ENCODE data around the gene PLEKHO2.
"Not testable (repeated sequence)": the region's sequence is repeated elsewhere in the genome, so short reads cannot be mapped to it uniquely, and the experiment has no call there.

The PLEKHO2 gene

DNA sequence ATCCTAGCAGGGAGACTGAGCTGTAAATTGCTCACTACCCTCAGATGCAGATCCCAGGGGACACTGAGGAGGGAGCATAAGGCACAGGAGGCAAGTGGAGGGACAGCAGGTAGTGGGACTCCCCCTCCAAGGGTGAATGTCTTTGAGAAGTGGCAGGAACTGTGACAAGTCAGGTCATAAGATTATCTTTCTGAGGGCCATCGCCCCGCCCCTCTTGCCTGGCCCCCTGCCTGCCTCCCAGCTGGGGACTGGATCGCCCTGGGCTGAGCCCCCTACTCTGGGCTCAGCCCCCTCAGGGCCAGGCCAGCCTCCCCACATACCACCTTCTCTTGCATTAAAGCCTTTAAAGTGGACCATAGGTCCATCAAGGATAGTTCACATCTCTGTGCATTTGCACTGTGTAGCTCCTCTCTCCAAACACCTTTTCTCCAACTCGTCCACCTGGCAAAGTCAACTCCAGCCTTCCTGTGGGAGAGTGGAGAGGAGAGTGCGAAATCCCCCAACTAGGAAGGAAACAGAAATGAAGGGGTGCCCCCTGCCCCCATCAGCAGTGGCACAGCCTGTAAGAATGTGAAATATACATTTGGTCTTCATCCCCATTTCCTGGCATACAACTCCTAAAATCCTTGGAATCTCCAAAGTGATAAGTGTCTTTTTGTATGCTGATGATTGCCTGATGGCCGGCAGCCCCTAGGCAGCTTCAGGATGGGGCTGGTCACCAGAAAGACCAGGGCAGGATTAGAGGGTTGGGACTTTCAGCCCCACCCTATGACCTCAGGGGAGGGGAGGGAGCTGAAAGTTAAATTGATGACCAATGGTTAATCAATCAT, 31.0 kb upstream of the PLEKHO2 start:
- no peak for DNase-seq (ENCODE audit: low spot score)
- no peaks in the 10 kb centered on the region for H3K4me1 Mint-ChIP-seq (ENCODE audit: low read depth)
- peaks cover 7% of the 10 kb centered on the region for H3K27me3 Mint-ChIP-seq (ENCODE audit: low read depth)
- no peak overlapping the region for H3K27ac Mint-ChIP-seq
- H3K9me3 Mint-ChIP-seq: no peaks in the 10 kb centered on the region
- no peaks in the 10 kb centered on the region for H3K36me3 Mint-ChIP-seq (ENCODE audit: low read depth)
- no peak overlapping the region for H3K4me3 Mint-ChIP-seq

GRCh38 chr15:64813075-64813474, 28.6 kb upstream of the PLEKHO2 start:
- no peaks in the 10 kb centered on the region for H3K4me1 Mint-ChIP-seq (ENCODE audit: low read depth)
- no peak overlapping the region for H3K27ac Mint-ChIP-seq
- peaks cover 4% of the 10 kb centered on the region for H3K36me3 Mint-ChIP-seq (ENCODE audit: low read depth)
- H3K9me3 Mint-ChIP-seq: no peaks in the 10 kb centered on the region
- DNase-seq (ENCODE audit: low spot score): no peak
- H3K27me3 Mint-ChIP-seq (ENCODE audit: low read depth): peaks cover 7% of the 10 kb centered on the region
- H3K4me3 Mint-ChIP-seq: no peak overlapping the region

DNA sequence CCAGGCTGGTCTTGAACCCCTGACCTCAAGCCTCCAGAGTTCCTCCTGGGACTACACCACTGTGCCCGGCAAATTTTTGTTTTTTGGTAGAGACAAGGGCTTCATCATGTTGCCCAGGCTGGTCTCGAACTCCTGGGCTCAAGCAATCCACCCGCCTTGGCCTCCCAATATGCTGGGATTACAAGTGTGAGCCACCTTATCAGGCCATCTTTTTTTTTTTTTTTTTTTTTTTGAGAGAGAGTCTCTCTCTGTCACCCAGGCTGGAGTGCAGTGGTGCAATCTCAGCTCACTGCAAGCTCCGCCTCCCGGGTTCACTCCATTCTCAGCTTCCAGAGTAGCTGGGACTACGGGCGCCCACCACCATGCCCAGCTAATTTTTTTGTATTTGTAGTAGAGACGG, 27.4 kb upstream of the PLEKHO2 start:
- not testable (repeated sequence) for DNase-seq (ENCODE audit: low spot score); H3K9me3 Mint-ChIP-seq; H3K27ac Mint-ChIP-seq; H3K4me3 Mint-ChIP-seq; H3K4me1 Mint-ChIP-seq (ENCODE audit: low read depth); H3K27me3 Mint-ChIP-seq (ENCODE audit: low read depth)
- H3K36me3 Mint-ChIP-seq (ENCODE audit: low read depth): peaks cover 12% of the 10 kb centered on the region

- H3K4me1 Mint-ChIP-seq (ENCODE audit: low read depth); H3K9me3 Mint-ChIP-seq; DNase-seq (ENCODE audit: low spot score); H3K27ac Mint-ChIP-seq; H3K4me3 Mint-ChIP-seq; H3K27me3 Mint-ChIP-seq (ENCODE audit: low read depth): not testable (repeated sequence)
- peaks cover 14% of the 10 kb centered on the region for H3K36me3 Mint-ChIP-seq (ENCODE audit: low read depth)
These were observed 26.8 kb upstream of the PLEKHO2 start for GRCh38 chr15:64814965-64815364.

DNA sequence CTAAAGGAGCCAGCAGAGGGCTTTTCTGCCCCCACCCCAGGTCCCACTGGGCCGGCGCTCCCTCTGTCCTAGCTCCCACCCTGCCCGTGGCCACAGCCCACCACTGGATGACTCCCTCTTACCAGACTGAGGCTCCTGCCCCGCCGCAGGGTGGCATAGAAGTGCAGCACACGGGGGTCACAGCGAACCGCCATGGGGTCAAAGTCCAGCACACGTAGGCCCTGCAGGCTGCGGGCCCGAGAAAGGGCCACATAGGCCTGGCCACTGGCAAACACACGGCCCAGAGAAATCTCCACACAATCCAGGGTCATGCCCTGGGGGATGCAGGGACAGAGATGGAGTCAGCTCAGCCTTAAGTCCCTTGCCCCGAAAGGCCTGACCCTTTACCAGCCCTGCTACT, 25.3 kb upstream of the PLEKHO2 start:
- H3K36me3 Mint-ChIP-seq (ENCODE audit: low read depth): peaks cover 23% of the 10 kb centered on the region
- no peak overlapping the region for H3K4me3 Mint-ChIP-seq
- no peaks in the 10 kb centered on the region for H3K4me1 Mint-ChIP-seq (ENCODE audit: low read depth)
- no peak for DNase-seq (ENCODE audit: low spot score)
- H3K27me3 Mint-ChIP-seq (ENCODE audit: low read depth): no peaks in the 10 kb centered on the region
- H3K27ac Mint-ChIP-seq: no peak overlapping the region
- H3K9me3 Mint-ChIP-seq: no peaks in the 10 kb centered on the region

- H3K27ac Mint-ChIP-seq: peak overlapping the region; percentile 95
- peaks cover 29% of the 10 kb centered on the region for H3K4me1 Mint-ChIP-seq (ENCODE audit: low read depth)
- H3K36me3 Mint-ChIP-seq (ENCODE audit: low read depth): peaks cover 17% of the 10 kb centered on the region
- DNase-seq (ENCODE audit: low spot score): no peak
- H3K4me3 Mint-ChIP-seq: peak overlapping the region; percentile 98
- no peaks in the 10 kb centered on the region for H3K27me3 Mint-ChIP-seq (ENCODE audit: low read depth)
- no peaks in the 10 kb centered on the region for H3K9me3 Mint-ChIP-seq
These were observed 16.7 kb upstream of the PLEKHO2 start for GRCh38 chr15:64824929-64825430.

DNA sequence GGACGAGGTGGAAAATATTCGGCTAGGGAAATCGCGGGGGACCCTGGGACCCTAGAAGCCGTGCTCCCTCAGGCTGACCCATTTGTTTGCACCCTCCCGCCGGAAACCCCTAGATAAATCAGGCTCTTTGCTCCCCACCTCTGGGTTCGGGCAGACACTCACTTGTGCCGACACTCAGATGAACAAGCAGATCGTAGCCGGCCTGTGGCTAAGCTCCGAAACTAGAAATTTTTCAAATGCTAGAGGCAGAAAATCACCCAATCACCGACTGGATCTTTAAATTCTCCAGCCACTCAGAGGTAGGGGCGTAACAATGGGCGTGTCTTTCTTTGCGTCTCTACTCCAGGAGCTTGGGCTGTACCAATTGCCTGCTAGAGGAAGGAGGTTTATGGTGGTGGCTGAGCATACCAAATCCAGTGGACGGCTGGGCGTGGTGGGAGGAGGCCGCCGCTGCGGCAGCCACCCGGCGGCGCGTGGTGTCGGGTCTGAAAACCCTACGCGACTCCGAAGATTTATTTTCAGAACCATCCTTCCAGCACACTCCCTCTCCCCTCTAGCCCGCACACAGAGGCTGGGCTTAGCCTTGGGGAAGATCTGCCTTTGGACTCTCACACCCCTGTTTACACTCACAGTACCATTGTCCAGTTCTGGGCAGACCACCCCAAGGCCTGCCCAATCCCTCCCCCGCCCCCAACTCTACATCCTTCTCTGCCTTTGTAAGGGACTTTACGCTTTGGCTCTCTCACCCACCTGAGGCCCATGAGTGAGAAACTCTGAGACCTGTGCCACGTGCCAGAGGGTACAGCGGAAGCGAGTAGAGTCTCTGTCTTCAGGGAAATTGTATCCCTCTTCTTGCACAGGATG, 16.1 kb upstream of the PLEKHO2 start, which contains the start of gene PIF1:
Gene PIF1, minus strand, starts transcription at position 217 of the 864 bp plus-strand sequence. CDS start 1,312 bp downstream, outside the sequence.
- no peaks in the 10 kb centered on the region for H3K27me3 Mint-ChIP-seq (ENCODE audit: low read depth)
- peak within 1 kb of the TSS; percentile 95 for H3K27ac Mint-ChIP-seq
- no peaks in the 10 kb centered on the region for H3K9me3 Mint-ChIP-seq
- DNase-seq (ENCODE audit: low spot score): peak; percentile 92
- H3K4me3 Mint-ChIP-seq: peak within 1 kb of the TSS; percentile 98
- H3K4me1 Mint-ChIP-seq (ENCODE audit: low read depth): peaks cover 31% of the 10 kb centered on the region
- peaks cover 13% of the 10 kb centered on the region for H3K36me3 Mint-ChIP-seq (ENCODE audit: low read depth)

DNA sequence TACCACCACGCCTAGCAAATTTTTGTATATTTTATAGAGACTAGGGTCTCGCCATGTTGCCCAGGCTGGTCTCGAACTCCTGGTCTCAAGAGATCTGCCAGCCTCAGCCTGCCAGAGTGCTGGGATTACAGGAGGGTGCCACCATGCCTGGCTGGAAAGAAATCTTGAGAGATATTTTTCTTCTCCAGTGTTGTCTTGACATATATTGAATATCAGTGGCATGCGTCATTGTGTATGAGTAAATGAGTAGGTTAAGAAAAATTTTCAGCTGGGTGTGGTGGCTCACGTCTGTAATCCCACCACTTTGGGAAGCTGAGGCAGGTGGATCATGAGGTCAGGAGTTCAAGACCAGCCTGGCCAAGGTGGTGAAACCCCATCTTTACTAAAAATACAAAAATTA, 12.7 kb upstream of the PLEKHO2 start:
- no peaks in the 10 kb centered on the region for H3K27me3 Mint-ChIP-seq (ENCODE audit: low read depth)
- no peaks in the 10 kb centered on the region for H3K9me3 Mint-ChIP-seq
- no peaks in the 10 kb centered on the region for H3K36me3 Mint-ChIP-seq (ENCODE audit: low read depth)
- no peak overlapping the region for H3K4me3 Mint-ChIP-seq
- no peak overlapping the region for H3K27ac Mint-ChIP-seq
- H3K4me1 Mint-ChIP-seq (ENCODE audit: low read depth): peaks cover 21% of the 10 kb centered on the region
- no peak for DNase-seq (ENCODE audit: low spot score)

DNA sequence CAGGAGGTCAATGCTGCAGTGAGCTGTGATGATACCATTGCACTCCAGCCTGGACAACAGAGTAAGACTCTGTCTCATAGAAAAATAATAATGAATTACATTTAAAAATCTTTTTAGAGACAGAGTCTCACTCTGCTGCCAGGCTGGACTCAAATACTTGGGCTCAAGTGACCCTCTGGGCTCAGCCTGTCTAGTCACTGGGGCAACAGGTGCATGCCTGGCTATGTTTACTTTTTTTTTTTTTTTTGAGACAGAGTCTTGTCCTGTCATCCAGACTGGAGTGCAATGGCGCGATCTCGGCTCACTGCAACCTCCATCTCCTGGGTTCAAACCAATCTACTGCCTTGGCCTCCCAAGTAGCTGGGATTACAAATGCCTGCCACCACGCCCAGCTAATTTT, 8.0 kb upstream of the PLEKHO2 start:
- H3K4me3 Mint-ChIP-seq: no peak overlapping the region
- DNase-seq (ENCODE audit: low spot score): no peak
- H3K36me3 Mint-ChIP-seq (ENCODE audit: low read depth): no peaks in the 10 kb centered on the region
- no peaks in the 10 kb centered on the region for H3K27me3 Mint-ChIP-seq (ENCODE audit: low read depth)
- no peaks in the 10 kb centered on the region for H3K9me3 Mint-ChIP-seq
- H3K4me1 Mint-ChIP-seq (ENCODE audit: low read depth): peaks cover 30% of the 10 kb centered on the region
- no peak overlapping the region for H3K27ac Mint-ChIP-seq

GRCh38 chr15:64836023-64836536, 5.6 kb upstream of the PLEKHO2 start:
- H3K9me3 Mint-ChIP-seq: no peaks in the 10 kb centered on the region
- peaks cover 36% of the 10 kb centered on the region for H3K4me1 Mint-ChIP-seq (ENCODE audit: low read depth)
- H3K4me3 Mint-ChIP-seq: peak overlapping the region; percentile 60
- no peak for DNase-seq (ENCODE audit: low spot score)
- peak overlapping the region; percentile 56 for H3K27ac Mint-ChIP-seq
- H3K36me3 Mint-ChIP-seq (ENCODE audit: low read depth): no peaks in the 10 kb centered on the region
- no peaks in the 10 kb centered on the region for H3K27me3 Mint-ChIP-seq (ENCODE audit: low read depth)

DNA sequence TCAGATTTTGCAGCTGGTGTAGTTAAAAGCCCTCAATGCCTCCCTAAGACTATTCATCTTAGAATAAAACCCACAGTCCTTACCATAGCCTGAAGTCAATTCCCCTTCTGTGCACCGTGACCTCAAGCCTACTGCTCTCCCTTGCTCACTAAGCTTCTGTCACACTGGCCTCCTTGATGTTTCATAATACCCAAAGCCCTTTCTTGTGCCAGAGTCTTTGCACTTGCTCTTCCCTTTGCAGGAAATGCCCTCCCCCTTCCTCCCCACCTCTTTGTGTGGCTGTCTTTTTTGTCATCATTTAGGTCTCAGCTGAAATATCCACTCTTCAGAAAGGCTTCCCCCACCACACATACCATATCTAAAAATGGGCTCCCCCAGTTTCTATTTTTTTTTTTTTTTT, 4.2 kb upstream of the PLEKHO2 start:
- peaks cover 37% of the 10 kb centered on the region for H3K4me1 Mint-ChIP-seq (ENCODE audit: low read depth)
- H3K27ac Mint-ChIP-seq: peak overlapping the region; percentile 86
- peak overlapping the region; percentile 59 for H3K4me3 Mint-ChIP-seq
- peak; percentile 15 for DNase-seq (ENCODE audit: low spot score)
- H3K36me3 Mint-ChIP-seq (ENCODE audit: low read depth): peaks cover 2% of the 10 kb centered on the region
- H3K27me3 Mint-ChIP-seq (ENCODE audit: low read depth): no peaks in the 10 kb centered on the region
- no peaks in the 10 kb centered on the region for H3K9me3 Mint-ChIP-seq

DNA sequence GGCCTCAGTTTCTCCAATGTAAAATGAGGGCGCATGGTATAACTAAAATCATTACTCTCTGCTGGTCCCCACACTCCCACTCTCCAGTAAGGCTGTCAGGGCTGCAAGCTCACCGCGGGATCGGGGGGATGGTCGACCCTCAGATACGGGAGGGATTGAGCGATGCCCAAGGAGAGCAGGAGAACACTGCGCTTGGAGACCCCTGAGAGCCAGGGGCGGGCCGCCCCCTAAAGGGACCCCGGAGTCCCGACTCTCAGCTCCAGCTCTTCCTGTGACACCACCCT, 713 bp upstream of the PLEKHO2 start:
- DNase-seq (ENCODE audit: low spot score): no peak
- Mint-ChIP-seq H3K36me3 (ENCODE audit: low read depth) (peaks cover 16% of the 10 kb centered on the region), H3K4me3 (peak overlapping the region; percentile 80), H3K9me3 (no peaks in the 10 kb centered on the region), H3K4me1 (ENCODE audit: low read depth) (peaks cover 59% of the 10 kb centered on the region), H3K27ac (peak overlapping the region; percentile 79), H3K27me3 (ENCODE audit: low read depth) (no peaks in the 10 kb centered on the region)

DNA sequence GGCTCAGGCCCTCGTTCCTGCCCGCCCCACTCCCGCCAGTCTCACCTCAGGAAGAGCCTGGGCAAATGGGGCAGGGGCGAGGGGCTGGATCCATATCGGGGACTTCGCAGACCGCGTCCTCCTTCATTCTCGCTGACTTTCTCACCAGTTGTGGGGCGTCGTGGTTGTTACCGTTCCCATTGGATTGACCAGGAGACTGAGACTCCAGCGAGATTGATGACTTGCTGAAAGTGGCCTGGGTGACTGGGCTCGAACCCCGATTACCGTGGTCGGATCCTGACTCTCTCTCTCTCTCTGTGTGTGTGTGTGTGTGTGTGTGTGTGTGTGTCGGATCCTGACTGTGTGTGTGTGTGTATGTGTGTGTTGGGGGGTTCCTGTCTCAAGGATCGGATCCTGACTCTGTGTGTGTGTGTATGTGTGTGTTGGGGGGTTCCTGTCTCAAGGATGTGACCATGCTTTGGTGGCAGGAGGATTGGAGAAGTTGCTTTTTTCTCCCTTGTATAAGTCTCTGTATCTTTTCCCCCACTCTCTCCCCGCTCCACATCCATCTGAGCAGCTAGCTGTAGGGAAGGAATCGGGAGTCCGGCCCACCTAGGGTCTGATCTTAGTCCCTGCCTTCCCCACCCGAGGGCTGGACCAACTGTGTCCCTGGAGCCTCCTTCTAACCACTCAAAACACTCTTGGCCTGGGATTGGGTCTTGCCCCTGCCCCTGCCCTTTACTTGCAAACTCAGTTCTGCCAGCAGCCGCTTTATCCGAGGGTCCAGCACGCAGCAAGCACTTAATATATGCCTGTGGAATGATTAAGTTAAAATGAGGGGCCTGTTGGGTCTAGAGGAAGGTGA, 603 bp downstream of the PLEKHO2 start:
- Mint-ChIP-seq H3K4me3 (peak overlapping the region; percentile 89), H3K4me1 (ENCODE audit: low read depth) (peaks cover 52% of the 10 kb centered on the region), H3K27me3 (ENCODE audit: low read depth) (no peaks in the 10 kb centered on the region), H3K27ac (peak overlapping the region; percentile 90), H3K9me3 (no peaks in the 10 kb centered on the region), H3K36me3 (ENCODE audit: low read depth) (peaks cover 17% of the 10 kb centered on the region)
- DNase-seq (ENCODE audit: low spot score): no peak
